G401 (cell line): ENCODE results near the gene EHD4. TPM values are rescaled to one million over a fixed set of nuclear protein-coding genes. Genes with fewer than 3 reads are reported as not detected.

ENCODE experiments used
- DNase-seq: peaks from one replicate; pipeline ENCODE4 v3.0.0-alpha.2; 2015; ENCODE audit warnings: low spot score
- in situ Hi-C: cut with HindIII; loops from 2 replicates; pipeline ENCODE4 v1.10.0; 2016; ENCODE audit warnings: low sequenced_read_pairs, mixed read lengths
- total RNA-seq: library from RNA; depleted of rRNA; stranded (reverse); fragments of >200 nt; shearing (Covaris generic); gene quantifications from 2 replicates; pipeline ENCODE4 v1.2.3, GENCODE V29; 2014

The EHD4 gene
- total RNA-seq, 1 experiment from 2014 or later = 8.8 TPM

GRCh38 chr15:41944313-41944940, 27.9 kb downstream of the EHD4 start:
- DNase-seq = no peak
- in situ Hi-C loops = no loop called here

DNA sequence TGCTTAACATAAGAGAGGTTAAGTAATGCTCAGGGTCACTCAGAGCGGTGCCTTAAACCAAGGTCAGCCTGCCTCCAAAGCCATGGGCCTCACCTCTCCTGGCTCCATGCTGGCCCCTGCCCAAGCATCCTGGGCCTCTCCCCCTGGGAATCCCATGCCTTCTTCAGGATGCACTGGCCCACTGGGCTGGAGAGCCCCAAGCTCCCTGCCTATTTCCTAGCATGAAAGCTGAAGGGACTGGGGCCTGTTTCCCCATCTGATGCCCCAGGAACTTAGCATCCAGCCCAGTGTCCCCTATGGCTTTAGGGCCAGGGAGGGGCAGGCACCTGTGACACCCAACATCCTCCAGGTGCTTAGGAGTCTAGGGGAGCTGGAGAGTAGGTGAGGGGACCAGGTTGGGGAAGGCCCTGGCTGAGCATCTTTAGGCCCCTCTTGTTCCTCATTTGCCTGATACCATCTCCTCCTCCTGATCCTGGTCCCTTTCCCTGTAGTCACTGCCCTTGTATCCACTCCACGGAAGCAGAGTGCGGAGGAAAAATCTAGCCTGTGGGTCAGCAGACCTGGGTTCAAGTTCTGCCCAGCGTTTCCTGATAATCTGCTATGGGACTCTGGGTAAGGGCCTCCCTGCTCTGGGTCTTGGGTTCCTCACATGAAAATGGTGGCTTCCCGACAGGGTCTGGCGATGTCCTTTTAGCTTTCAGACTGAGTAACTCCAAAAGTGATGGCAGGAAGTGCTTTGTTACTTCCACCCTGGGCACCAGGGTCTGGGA, 28.6 kb downstream of the EHD4 start:
- in situ Hi-C loops = no loop called here
- DNase-seq = no peak

DNA sequence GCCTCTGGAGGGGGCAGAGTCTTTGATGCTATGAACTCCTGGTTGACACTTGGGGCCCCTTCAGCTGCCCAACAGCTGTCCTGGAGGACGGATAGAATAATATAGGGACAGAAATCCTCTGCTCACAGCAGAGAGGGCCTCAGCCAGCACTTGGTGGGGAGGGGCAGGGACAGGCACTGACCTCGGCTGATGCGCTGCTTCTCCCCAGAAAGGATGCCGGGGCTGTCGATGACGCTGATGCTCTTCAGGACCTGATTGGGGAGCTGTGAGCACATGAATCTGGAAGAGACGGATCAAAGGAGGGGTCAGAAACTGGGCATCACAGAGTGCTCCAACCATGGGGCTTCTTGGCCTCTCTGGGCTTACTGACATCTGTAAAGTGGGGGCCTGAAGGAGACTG, 29.5 kb downstream of the EHD4 start:
- DNase-seq = no peak
- in situ Hi-C loops = no loop called here

GRCh38 chr15:41941644-41942415, 30.5 kb downstream of the EHD4 start:
- in situ Hi-C loops = no loop called here
- no peak for DNase-seq

- in situ Hi-C loops = no loop called here
- DNase-seq = no peak
Observed at GRCh38 chr15:41940441-41940857, 31.9 kb downstream of the EHD4 start.

DNA sequence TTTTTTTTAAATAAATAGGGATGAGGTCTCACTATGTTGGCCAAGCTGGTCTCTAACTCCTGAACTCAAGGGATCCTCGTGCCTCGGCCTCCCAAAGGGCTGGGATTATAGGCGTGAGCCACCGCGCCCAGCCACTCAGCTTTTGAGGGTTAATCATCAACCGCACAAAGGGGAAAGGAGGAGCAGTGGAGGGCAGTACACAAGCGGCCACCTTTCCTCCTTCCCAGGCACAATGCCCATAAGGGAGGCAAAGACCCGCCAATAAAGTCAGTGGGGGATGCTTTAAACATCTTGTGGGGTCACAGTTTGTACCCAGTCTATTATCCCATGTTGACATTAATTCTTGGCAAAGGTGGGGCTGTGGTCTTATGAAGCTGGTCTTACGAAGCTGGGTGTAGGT, 32.4 kb downstream of the EHD4 start:
- no peak for DNase-seq
- in situ Hi-C loops = no loop called here

- DNase-seq = no peak
- in situ Hi-C loops = no loop called here
Observed at GRCh38 chr15:41937568-41937923, 34.8 kb downstream of the EHD4 start.

- in situ Hi-C loops = no loop called here
- DNase-seq = no peak
Observed at GRCh38 chr15:41936649-41937567, 35.4 kb downstream of the EHD4 start.

DNA sequence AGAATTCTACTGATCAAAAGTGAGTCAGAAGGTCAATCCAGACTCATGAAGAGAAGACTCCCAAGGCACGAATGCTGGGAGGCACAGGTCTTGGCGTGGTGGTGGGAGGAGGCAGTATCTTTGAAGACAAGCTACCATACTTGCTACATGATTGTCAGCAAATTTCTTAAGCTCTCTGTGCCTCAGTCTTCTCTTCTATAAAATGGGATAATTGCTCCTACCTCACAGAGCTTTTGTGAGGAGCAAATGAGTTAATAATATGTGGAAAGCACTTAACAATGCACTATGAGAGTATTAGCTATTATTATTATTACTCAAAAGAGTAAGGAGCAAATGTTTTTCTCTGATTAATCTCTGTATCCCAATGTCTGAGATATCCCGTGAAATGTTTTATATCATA, 36.2 kb downstream of the EHD4 start:
- in situ Hi-C loops = no loop called here
- no peak for DNase-seq

- DNase-seq = no peak
- in situ Hi-C loops = no loop called here
Observed at GRCh38 chr15:41935566-41936020, 36.8 kb downstream of the EHD4 start.

DNA sequence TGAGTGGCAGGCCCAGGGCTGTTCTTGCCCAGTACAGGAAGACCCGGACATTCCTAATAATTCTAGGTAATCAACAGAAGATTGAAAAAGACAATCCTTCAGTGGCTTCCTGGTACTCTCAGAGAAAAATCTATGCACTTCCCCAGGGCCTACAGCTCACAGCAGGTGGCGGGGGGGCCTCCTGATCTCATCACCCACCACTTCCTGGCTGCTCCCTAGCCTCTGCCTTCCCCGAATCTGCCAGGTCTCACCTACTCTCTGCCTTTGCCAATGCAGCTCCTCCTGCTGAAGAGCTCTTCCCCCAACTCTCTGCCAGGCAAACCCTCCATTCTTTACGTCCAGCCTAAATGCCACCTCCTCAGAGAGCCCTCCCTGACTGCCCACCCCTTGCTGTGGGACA, 37.5 kb downstream of the EHD4 start:
- in situ Hi-C loops = no loop called here
- DNase-seq = no peak

DNA sequence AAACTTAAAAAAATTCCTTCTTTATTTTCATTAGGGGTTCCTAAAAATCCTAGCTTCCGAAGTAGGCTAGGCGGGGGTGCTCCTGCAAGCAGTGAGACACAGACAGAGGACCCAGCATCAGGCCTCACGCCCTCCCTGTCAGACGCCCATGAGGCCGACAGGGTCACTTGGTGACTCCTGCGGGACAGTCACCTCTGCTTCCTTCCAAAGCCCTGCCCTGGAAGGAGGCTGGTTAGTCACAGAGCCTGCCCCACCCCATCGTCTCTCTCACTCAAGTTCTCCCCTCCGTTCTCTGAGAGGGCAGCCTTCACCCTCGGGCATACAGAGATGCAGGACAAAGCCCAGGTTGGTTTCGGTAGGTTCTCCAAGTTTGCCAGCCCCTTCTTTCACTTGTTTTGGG, 38.6 kb downstream of the EHD4 start:
- in situ Hi-C loops = no loop called here

DNA sequence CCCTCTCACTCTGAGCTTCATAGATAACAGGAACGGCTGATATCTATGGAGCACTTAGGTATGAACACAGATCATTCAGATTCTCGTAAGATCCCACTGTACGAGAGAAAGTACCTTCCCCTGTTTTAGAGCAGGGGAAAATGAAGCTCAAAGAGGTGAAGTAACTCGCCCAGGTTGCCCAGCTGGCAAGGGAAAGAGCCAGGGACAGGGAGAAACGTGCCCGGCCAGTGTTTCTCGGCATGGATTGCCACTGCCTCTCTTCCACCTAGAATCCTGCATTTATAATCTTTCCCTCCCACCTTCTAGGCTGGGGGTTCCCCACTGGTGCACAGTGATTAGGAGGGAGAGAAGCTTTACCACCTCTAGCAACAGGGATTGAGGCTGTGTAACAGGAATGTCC, 39.0 kb downstream of the EHD4 start:
- no peak for DNase-seq
- in situ Hi-C loops = no loop called here

More for the DNA sequence above, 38.6 kb downstream of the EHD4 start:
- no peak for DNase-seq

DNA sequence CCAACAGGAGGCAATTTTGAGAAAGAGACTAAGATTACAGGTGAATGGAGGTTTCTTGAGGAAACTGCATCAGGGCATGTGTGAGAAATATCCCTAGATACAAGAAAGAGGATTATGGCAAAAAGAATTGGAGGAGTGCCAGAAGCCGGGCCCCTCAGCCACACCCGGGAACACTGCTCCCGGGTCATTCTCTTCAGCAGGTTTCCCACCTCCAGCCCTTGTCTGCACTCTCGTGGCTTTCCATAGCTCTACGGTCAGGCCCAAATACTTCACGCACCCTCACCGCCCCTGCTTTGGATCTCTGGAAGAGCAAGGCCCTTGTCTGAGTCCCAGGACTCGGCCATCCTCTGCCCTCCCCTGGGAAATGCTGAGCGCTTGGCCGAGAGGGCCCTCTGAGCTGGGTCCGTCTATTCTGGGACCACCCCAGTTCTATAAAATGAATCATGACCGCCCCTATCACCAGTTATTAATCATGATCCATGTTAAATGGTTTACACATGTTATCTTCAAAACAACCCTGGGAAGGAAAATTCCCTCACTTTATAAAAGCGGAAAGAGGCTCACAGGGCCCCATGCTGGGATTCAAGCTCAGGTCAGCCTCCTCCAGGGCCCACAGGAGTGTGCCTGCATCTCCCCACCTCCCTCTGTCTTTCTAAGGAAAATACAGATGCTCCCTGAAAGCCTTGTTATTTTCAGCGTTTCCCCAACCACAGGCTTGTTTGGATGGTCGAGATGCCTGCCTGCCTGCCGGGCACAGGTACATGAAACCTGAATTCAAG, 39.7 kb downstream of the EHD4 start:
- in situ Hi-C loops = no loop called here
- no peak for DNase-seq

DNA sequence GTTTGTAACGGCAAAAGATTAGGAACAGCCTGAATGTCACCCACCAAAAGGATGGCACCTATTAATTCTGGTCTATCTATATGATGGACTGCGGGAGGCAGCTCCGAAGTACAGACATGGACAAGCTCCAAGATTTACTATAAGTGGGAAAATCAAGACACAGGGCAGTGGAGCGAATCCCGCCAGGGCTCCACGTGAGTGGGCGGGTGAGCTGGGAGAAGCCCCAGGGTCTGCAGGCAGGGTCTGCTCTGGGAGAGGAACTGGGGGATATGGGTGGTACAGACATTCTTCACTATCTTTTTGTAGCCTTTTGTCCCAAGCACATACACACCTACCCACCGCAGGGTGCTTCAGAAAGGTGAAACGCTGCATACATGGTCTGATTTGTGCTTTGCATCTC, 40.3 kb downstream of the EHD4 start:
- in situ Hi-C loops = no loop called here
- no peak for DNase-seq

GRCh38 chr15:41930867-41931222, 41.5 kb downstream of the EHD4 start:
- in situ Hi-C loops = no loop called here
- no peak for DNase-seq

GRCh38 chr15:41930221-41930866, 42.0 kb downstream of the EHD4 start:
- DNase-seq = no peak
- in situ Hi-C loops = no loop called here
